Left cardiac atrium (tissue), 4 donors: ENCODE results near the gene MPRIP. TPM values are rescaled to one million over a fixed set of nuclear protein-coding genes. Genes with fewer than 3 reads are reported as not detected.
"Not testable (repeated sequence)": the region's sequence is repeated elsewhere in the genome, so short reads cannot be mapped to it uniquely, and the experiment has no call there.

ENCODE experiments used
- ATAC-seq, 2 donors: fragments of 200-7000 bp; cut with Tn5 transposase; one replicate each; pipeline ENCODE4 v1.9.1; 2020; ENCODE audit warnings: mild to moderate bottlenecking in 2 of 2, moderate library complexity in 2 of 2
- DNase-seq: peaks from one replicate; pipeline ENCODE4 v3.0.0-alpha.2; 2020
- intact Hi-C, 2 donors: fragments of 100-400 bp; cut with DNase I; formaldehyde crosslinking; loops; one replicate each; pipeline versions ENCODE4 v1.14.1 to v1.15.1; 2022 to 2023
- long read RNA-seq: library from polyadenylated mRNA; unstranded; transcript quantifications from one replicate; pipeline ENCODE4 v2.0.0, GENCODE V29; 2021
- total RNA-seq, 2 donors: library from RNA; stranded (reverse); fragmentation: NEBNext Ultra II Directional; extraction: Animal tissue kit (Norgen Biotek cat#: 25700); gene quantifications; one replicate each; pipeline ENCODE4 v1.2.1, GENCODE V29; 2021
- donor health status: DM: no; HTN: yes; CAD: no.
- donor health status: DM: no; HTN: yes; CAD: no; lungs with severe emphysema.
- donor health status: DM: yes; HTN: yes; CAD: no.
- donor health status: Dilated cardiomyopathy.

MPRIP gene, protein sequence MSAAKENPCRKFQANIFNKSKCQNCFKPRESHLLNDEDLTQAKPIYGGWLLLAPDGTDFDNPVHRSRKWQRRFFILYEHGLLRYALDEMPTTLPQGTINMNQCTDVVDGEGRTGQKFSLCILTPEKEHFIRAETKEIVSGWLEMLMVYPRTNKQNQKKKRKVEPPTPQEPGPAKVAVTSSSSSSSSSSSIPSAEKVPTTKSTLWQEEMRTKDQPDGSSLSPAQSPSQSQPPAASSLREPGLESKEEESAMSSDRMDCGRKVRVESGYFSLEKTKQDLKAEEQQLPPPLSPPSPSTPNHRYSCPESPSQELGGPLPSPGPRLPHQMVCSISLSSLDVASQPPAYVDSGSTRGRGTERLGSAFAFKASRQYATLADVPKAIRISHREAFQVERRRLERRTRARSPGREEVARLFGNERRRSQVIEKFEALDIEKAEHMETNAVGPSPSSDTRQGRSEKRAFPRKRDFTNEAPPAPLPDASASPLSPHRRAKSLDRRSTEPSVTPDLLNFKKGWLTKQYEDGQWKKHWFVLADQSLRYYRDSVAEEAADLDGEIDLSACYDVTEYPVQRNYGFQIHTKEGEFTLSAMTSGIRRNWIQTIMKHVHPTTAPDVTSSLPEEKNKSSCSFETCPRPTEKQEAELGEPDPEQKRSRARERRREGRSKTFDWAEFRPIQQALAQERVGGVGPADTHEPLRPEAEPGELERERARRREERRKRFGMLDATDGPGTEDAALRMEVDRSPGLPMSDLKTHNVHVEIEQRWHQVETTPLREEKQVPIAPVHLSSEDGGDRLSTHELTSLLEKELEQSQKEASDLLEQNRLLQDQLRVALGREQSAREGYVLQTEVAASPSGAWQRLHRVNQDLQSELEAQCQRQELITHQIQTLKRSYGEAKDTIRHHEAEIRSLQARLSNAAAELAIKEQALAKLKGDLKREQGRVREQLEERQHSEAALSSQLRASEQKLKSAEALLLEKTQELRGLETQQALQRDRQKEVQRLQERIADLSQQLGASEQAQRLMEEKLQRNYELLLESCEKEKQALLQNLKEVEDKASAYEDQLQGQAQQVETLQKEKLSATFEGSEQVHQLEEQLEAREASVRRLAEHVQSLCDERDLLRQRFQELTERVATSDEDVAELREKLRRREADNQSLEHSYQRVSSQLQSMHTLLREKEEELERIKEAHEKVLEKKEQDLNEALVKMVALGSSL (N-terminal part only)
- total RNA-seq = 100 to 1,000 TPM; 247 to 329 TPM
- long read RNA-seq, partial matches to known transcripts = 176 of 199 reads
- long read RNA-seq, other reads (novel, unspliced or antisense) = 22 of 199 reads

DNA sequence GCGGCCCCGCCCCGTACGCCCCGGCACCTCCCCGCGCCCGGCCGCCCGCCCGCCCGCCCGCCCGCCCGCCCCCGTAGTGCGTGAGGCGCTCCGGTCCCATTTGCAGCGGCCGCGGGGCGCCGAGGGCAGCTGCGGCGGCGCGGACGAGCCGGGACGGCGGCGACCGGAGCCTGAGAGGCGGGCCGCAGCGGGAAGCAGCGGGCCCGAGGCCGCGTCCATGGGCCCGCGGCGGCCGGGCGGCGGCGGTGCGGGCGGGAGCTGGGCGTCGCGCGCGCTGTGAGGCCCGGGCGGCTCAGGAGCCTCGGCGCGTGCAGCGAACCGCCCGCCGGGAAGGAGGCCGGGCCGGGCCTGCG is at the start of gene MPRIP:
TSS of gene MPRIP (plus strand) at position 74 of the 353 bp plus-strand sequence. CDS start 392 bp downstream, outside the sequence.
- ATAC-seq = no peak
- no peak for DNase-seq
- intact Hi-C loops = loop anchor here in 1 of 2 donors (10.0 kb wide), 1 partner anchor 62 kb away; no protein-coding TSS in a partner anchor

DNA sequence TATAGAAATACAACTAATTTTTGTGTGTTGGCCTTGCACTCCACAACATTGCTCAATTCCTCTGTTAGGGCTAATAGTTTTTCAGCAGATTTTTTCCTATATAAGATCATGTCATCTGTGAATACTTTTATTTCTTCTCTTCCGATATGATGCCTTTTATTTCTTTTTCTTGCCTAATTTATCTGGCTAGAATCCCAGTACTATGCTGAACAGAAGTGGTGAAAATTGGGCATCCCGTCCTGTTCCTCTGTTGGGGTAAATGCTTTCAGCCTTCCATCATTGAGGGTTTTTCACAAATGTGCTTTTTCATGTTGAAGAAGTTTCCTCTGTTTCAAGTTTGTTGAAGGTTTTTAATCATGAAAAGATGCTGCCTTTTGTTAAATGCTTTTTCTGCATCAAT is 47.6 kb upstream of the MPRIP start:
- DNase-seq = no peak
- ATAC-seq = no peak
- intact Hi-C loops = no loop called here

DNA sequence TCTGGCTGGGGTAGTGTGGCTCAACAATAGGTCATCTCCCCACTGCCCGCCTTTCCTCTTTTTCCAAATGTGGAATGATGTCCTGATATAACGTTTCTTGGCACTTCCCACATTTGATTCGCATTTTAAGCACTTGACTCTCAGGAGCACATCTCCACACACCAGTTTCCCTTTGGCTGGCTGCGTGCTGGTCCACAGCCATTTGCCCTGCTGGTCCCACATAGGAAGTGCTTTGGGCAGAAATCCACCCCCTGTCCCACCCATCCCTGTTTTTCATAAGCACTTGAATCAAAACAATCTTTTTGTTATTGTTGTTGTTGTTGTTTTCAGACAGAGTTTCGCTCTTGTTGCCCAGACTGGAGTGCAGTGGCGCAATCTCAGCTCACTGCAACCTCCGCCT is 46.3 kb upstream of the MPRIP start:
- intact Hi-C loops = no loop called here
- ATAC-seq (no peak), DNase-seq (no peak)

DNA sequence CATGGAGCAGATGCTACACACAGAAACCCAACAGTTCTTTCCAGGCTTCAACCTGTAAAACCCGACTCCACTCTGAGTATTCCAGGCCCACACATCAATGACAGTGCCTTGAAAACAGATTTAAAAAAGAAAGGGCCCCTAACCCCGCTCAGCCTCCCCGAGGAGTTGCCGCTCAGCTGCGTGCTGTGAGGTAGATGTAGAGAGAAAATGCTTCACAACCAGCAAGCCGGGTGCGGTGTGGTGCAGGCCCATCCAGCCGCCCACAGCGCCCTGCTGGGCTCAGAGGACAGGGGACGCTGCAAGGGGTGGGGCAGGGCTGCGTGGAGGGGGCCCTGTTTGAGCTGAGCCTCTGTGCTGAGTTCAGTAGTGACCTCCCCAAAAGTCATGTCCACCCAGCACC is 45.5 kb upstream of the MPRIP start:
- intact Hi-C loops, DNase-seq, ATAC-seq: not testable (repeated sequence)

DNA sequence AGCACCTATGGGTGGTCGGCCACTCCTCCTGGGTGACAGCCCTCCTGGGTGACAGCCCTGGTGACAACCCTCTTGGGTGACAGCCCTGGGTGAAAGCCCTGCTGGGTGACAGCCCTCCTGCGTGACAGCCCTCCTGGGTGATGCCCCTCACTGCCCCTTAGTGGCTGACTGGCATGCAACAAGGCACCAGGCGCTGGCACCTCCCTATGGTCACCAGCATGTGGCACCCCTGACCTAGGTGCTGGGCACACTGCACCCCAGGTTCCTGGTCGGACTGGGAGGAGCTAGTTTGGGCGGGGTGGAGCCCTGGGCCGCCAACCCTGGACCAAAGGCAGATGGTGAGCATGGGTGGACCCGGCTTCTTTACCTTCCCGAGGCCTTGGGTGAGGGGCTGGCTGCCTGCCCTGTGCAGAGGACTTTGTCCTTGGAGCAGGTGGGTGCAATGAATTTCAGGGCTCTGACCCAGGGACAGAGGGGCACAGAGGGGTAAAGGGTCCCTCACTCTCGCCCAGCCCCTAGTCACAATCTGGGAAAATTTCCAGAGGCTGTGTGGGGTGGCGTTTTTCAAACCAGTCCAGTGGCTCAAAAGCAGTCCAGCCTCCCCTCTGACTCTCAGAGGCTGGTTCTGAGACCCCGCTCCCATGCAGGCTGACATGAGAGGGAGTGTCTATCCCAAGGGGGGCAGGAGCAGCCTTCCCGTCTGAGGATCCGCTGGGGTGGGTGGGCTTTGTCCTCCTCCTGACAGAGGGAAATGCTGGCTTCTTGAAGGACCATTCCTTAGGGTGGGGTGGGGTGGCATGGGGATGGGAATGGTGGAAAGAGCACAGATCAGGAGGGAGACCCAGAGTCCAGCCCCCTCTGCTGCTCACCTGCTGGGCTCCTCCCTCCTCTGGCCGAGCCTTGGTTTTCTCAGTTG is 44.5 kb upstream of the MPRIP start:
- peak in 1 of 2 donors; percentile 41 for ATAC-seq
- intact Hi-C loops = no loop called here
- DNase-seq = no peak

DNA sequence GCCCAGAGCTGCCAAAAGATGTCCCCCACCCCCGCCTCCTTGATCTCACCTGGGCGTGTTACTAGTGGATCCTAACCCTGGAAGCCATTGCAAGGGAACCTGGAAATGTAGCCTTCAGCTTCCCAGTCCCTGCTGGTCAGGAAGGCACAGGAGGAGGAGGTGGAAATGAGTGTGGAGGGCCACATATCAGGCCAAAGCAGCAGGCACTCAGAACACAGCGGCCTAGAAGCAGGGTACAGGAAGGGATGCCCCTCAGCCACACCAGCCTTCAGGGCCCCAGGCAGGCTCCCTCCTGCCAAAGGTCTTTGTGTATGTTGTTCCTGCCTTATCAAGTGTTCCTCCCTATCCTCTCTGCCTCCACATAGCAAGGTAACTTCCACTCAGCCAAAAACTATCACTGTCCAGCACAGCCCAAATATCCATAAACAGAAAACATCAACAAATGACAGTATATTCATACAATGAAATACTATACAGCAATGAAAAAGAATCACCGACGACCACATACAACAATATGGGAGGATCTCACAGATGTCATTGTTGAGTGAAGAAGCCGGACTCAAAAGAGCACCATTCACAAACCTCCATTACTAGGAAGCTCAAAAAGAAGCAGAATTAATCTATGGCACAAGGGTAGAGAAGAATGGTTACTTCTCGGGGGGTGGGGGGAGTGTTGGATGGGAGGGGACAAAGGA is 42.2 kb upstream of the MPRIP start:
- intact Hi-C loops = loop anchor here (10.0 kb wide), 5 partner anchors 115 to 645 kb away; partner anchors contain the start of gene FLCN (in 1 of the 2)
- DNase-seq (no peak), ATAC-seq (no peak)

DNA sequence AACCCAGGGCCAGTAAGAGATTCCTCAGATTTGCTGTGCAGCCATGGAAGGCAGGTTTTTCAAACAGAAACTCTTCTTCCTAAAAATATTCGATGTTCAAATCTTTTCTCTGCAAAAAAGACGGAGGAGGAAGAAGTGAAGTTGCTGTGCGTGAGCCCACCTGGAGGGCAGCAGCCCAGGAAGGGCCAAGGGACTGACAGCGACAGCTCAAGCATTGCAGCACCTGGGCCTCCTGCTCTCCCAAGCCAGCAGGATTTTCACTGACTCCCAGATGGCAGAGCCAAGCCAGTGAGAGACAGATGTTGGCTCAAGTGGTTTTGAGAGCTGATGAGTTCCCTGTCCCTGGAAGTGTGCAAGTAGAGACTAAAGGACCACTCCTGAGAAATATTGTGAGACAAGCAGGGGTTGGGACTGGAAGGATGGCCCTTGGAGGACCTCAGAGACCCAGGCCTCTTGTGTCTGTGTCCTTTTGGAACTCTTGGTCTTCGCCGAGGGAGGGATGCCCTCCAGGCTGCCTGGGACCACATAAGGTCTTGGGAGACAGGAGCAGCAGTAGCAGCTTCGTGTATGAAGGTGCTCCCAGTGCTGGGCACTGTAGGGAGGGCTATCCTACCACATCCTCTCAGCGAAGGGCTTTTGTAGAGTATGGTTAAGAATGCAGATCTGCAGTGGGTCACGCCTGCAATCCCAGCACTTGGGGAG is 41.0 kb upstream of the MPRIP start:
- intact Hi-C loops = loop anchor here (10.0 kb wide), 5 partner anchors 114 to 644 kb away; partner anchors contain the start of gene FLCN (in 1 of the 2)
- DNase-seq = no peak

DNA sequence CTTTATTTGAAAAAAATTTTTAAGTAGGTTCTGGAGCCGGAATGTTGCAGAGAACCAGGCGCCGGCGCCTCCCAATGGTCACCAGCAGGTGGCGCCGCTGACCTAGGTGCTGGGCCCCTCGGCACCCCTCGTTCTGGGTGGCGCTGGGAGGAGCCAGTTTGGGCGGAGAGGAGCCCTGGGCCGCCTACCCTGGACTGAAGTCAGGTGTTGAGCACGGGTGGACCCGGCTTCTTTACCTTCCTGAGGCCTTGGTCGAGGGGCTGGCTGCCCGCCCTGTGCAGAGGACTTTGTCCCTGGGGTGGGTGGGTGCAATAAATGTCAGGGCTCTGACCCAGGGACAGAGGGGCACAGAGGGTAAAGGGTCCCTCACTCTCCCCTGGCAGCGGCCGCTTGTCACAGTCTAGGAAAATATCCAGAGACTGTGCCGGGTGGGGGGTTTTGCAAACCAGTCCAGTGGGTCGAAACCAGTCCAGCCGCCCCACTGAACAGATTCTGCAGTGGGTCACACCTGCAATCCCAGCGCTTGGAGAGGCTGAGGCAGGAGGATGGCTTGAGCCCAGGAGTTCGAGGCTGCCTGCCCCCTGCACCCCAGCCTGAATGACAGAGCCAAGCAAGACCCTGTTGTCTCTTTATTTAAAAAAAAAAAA is 40.3 kb upstream of the MPRIP start:
- ATAC-seq = peak; percentile 89 to 91
- intact Hi-C loops = loop anchor here (10.0 kb wide), 5 partner anchors 113 to 643 kb away; partner anchors contain the start of gene FLCN (in 1 of the 2)

More for the DNA sequence above, 41.0 kb upstream of the MPRIP start:
- no peak for ATAC-seq

DNA sequence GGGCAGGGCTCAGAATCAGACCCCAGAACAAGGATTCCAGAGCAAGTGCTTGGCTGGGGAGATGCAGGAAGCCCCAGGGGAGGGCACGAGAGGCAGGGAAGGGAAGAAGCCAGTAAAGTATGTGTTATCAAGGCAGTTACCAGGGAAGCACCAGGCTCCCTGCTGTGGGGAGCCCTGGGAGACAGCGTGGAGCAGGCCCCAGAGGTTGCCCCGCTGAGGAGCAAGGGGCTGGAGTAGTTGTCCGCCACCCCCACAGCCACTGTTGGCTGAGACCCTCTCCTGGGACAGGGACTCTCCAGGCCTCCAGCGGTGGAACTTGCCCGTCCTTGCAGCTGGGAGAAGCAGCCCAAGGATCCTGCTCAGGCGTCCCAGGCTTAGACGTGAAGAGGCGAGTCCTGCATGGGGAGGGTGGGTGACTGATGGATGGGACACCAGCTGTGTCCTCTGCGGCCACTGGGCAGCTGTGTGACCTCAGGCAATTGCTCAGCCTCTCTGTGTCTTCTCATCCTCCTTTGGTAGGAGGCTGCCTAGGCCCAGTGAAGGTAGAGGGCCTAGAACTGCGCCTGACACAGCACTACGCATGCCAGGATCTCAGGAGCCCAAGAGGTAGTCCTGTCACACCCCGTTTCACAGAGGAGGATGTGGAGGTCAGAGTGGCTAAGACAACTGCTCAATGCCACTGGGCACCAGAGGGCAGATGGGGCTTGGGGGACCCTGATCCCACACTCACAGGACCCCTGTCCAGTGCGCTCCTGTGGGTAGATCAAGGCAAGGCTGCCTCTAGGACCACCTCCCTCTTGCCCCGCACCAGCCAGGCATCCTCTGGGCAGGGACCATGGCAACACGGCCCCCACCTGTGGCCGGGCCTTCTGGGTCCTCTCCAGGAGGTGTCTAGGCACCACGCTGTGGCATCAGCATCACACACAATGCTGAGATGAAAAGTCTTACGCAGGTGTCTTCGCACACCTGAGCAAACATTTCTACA is 39.2 kb upstream of the MPRIP start:
- intact Hi-C loops = loop anchor here (10.0 kb wide), 5 partner anchors 112 to 642 kb away; partner anchors contain the start of gene FLCN (in 1 of the 2)
- not testable (repeated sequence) for DNase-seq, ATAC-seq

More for the DNA sequence above, 40.3 kb upstream of the MPRIP start:
- DNase-seq = peak; percentile 85

DNA sequence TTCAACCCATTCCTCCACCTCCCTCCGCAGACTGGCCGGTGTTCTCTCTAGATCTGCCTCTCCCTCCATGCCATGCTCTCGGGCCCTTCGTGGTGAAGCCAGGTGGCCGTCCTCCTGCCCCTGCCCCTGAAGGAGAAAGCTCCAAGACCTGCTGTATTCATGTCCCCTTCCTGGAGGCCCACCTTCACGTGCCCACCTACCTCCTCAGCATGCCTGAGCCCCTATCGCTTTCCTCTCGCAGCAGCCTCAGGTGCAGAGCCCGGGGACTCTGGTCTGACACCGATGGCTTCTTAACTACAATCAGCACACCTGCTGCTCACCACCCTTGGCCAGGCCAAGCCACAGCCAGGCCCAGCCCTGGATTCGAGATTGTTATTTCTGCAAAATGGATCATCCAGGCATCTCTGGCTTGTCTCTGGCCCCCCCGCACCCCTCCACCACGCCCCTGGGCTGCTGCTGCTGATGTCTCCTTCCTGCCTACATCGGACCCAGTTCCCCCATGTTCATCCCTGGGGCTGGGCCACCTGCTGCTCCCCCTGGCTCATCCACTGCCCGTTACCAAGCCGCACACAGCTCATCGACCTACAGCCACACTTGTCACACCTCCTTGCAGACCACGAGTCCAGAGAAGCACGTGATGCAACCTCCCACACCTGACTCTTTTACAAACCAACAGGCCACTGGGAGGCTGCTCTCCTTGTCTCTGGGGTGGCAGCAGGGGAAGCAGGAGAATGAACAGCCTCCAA is 37.8 kb upstream of the MPRIP start:
- DNase-seq (no peak), ATAC-seq (no peak)
- intact Hi-C loops = loop anchor here (10.0 kb wide), 5 partner anchors 110 to 640 kb away; partner anchors contain the start of gene FLCN (in 1 of the 2)

DNA sequence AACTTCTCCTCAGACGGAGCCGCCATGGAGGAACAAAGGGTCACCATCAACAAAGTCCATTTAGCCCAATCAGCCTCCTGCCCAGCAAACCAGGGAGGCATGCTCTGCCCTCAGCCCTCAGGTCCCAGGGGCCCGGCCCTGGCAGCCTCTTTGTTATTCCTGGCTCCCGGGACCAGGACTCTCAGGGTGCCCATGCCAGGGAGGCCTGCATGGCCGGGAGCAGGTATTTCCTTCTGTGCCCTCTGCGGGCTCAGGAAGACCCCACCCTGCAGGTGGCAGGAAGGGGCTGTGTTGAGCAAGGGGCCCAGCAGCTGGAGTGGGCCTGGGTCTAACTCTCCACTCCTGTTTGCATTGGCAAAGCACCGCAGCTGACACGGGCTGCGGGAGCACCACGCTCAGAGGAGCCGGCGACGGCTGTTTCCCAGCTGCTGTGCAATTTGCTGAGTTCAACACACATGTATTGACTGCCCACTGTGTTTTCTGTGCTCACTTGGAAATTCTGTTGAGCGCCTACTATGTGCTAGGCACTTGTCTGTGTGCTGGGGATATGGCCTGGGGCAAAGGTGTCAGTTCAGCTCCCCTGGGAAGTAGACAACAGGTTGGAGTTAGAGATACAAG is 37.2 kb upstream of the MPRIP start:
- ATAC-seq = peak in 1 of 2 donors; percentile 51
- intact Hi-C loops = loop anchor here (5.0 to 10.0 kb wide), 6 partner anchors 110 to 640 kb away; partner anchors contain the start of gene FLCN (in 1 of the 2)

DNA sequence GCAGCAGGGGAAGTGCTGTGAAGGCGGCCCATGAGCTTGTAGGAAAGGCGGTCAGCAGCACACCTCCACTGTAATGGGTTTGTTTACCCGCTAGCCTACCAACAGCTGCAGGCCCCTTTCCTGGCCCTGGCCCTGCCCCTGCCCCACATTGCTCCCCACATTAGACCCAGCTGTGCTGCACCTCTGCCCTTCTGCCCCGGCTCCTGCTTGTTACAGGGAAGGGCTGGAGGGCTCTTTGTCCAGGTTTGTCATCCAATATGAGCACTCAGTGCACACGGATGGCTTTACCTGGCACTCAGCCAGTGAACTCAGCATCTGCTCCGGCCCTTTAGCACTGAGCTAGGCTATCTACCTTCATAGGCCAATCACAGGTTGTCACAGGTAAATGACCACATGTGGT is 34.4 kb upstream of the MPRIP start:
- intact Hi-C loops = loop anchor here (5.0 to 10.0 kb wide), 6 partner anchors 107 to 637 kb away; partner anchors contain the start of gene FLCN (in 1 of the 2)
- not testable (repeated sequence) for DNase-seq, ATAC-seq

More for the DNA sequence above, 37.2 kb upstream of the MPRIP start:
- DNase-seq = not testable (repeated sequence)
